ENCODE results near the gene KRTAP9-2.

DNA sequence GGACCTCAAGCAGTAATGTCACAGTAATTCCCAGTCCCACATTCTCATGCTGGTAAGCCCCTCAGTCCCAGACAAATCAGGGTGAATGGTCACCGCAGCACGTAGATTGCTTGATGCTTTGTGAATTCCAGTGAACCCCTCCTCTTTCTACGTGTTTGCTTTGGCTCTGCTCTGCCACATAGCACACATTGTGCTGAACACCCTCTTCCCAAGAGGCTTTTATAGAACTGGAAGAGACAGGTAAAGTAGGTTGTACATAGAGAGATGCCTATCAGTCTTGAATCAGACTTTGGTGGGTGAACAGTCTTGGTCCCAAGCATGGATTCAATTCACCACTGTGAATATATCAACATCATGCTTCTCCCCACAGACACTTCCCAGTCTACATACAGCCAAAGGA is 38.2 kb downstream of the KRTAP9-2 start:
- TF ChIP-seq TAF1 (IDR thresholded peaks at IDR 0.05; ENCODE audit: borderline replicate concordance, low read depth, low read length) (no peak), POLR2A (IDR thresholded peaks at IDR 0.05; ENCODE audit: low read depth, low read length) (no peak)

Measured in GM12892 (cell line).